K562 (cell line): ENCODE results near the gene TBC1D7. TPM values are rescaled to one million over a fixed set of nuclear protein-coding genes. Genes with fewer than 3 reads are reported as not detected.

Experiments
- ATAC-seq: fragments of 200-7000 bp; cut with Tn5 transposase; 3 replicates; pipeline ENCODE4 v1.9.1; 2020; ENCODE audit warnings: moderate library complexity
- BruUV-seq: library from RNA; stranded (reverse); fragments of 400-500 nt; replicated peaks from 2 replicates; lab custom pipeline; 2021; lab: Mats Ljungman, UMichigan
- CTCF ChIA-PET: fragments of 300-600 bp; formaldehyde crosslinking; extraction: SDS; loops from one replicate; lab custom pipeline; 2021; ENCODE audit warnings: low intra/inter-chr PET ratio; lab: Yijun Ruan, JAX
- POLR2A ChIA-PET: fragments of 300-600, 350-650 bp; sonication (Branson Sonifier 250); formaldehyde crosslinking; extraction: SDS; loops from one replicate; lab custom pipeline; 2021; ENCODE audit warnings: antibody characterized with exemption, inconsistent platforms; lab: Yijun Ruan, JAX
- DNase-seq, 4 experiments: peaks; one replicate each; pipeline versions ENCODE4 v3.0.0 to v3.0.0-alpha.2; 2011 to 2018; ENCODE audit warnings: low spot score in 3 of 4, mixed read lengths in 3 of 4; ENCODE audit errors: extremely low read depth in 1 of 4
- FAIRE-seq: peaks from 2 replicates; lab custom pipeline; 2011; peaks lifted over from hg19 to GRCh38; lab: Jason Lieb, UNC
- H2AFZ ChIP-seq: 2 replicates; pipeline ENCODE4 v1.6.0; 2011; ENCODE audit warnings: low read depth, low read length, control low read depth, inconsistent platforms
- H3K27ac ChIP-seq: fragments of 200-600 bp; 3 replicates; pipeline ENCODE4 v1.8.0; 2011; ENCODE audit warnings: low read depth, mild to moderate bottlenecking, control low read depth, inconsistent platforms, low read length, moderate library complexity, mixed read lengths; ENCODE audit errors: extremely low read depth
- H3K27me3 ChIP-seq, 2 experiments: fragments of 300-600 bp in 1 of 2; 2 replicates in 1 of 2; 3 replicates in 1 of 2; pipeline versions ENCODE4 v1.6.0 to v1.8.0; 2011; ENCODE audit warnings: inconsistent platforms in 2 of 2, low read length in 2 of 2, mild to moderate bottlenecking in 1 of 2, mixed read lengths in 1 of 2, moderate library complexity in 1 of 2; ENCODE audit not compliant: control insufficient read depth in 2 of 2, insufficient read depth in 2 of 2
- H3K36me3 ChIP-seq: fragments of 300-600 bp; 3 replicates; pipeline ENCODE4 v1.8.0; 2011; ENCODE audit warnings: mild to moderate bottlenecking, low read length, inconsistent platforms; ENCODE audit not compliant: control insufficient read depth, insufficient read depth
- H3K4me1 ChIP-seq, 2 experiments: fragments of 200-600 bp in 1 of 2; replicated peaks in 1 of 2; 2 replicates in 1 of 2; 3 replicates in 1 of 2; pipeline versions ENCODE4 v1.5.1 to v1.8.0; 2011; ENCODE audit warnings: inconsistent platforms in 2 of 2, low read length in 2 of 2, mild to moderate bottlenecking in 1 of 2, mixed read lengths in 1 of 2, moderate library complexity in 1 of 2; ENCODE audit not compliant: control insufficient read depth in 2 of 2, insufficient read depth in 2 of 2
- H3K4me2 ChIP-seq: 2 replicates; pipeline ENCODE4 v1.6.1; 2011; ENCODE audit warnings: low read length, control low read depth, inconsistent platforms, mixed read lengths; ENCODE audit not compliant: insufficient read depth
- H3K4me3 ChIP-seq: fragments of 200-600 bp; sonication (generic), shearing (Covaris generic); 2 replicates; pipeline ENCODE4 v1.5.1; 2016; ENCODE audit warnings: control low read depth, inconsistent platforms
- H3K79me2 ChIP-seq: fragments of 200-600 bp; 3 replicates; pipeline ENCODE4 v1.8.0; 2011; ENCODE audit warnings: low read length, inconsistent platforms; ENCODE audit not compliant: control insufficient read depth, insufficient read depth
- H3K9ac ChIP-seq, 2 experiments: 2 replicates each; pipeline versions ENCODE4 v1.6.0 to v1.6.1; 2011; ENCODE audit warnings: low read depth in 2 of 2, low read length in 2 of 2, control low read depth in 1 of 2, inconsistent platforms in 1 of 2, mild to moderate bottlenecking in 1 of 2, mixed read lengths in 1 of 2; ENCODE audit not compliant: insufficient read depth in 1 of 2
- H3K9me1 ChIP-seq: one replicate; pipeline ENCODE4 v1.6.0; 2011; ENCODE audit warnings: inconsistent platforms, mild to moderate bottlenecking, low read length, moderate library complexity; ENCODE audit not compliant: control insufficient read depth, insufficient read depth
- H3K9me3 ChIP-seq: replicated peaks from 2 replicates; pipeline ENCODE4 v1.5.1; 2011; ENCODE audit warnings: low read depth, low read length, inconsistent platforms; ENCODE audit not compliant: control insufficient read depth, insufficient read depth
- H4K20me1 ChIP-seq: replicated peaks from 2 replicates; pipeline ENCODE4 v1.6.1; 2011; ENCODE audit warnings: low read length, inconsistent platforms, mixed read lengths; ENCODE audit not compliant: control insufficient read depth, insufficient read depth
- CBX3 ChIP-seq, 2 experiments: IDR thresholded peaks; 1 replicate in 1 of 2; 2 replicates in 1 of 2; pipeline ENCODE4 v1.6.1; 2012; ENCODE audit warnings: inconsistent platforms in 2 of 2, low read length in 2 of 2, borderline replicate concordance in 1 of 2, control low read depth in 1 of 2
- CTCF ChIP-seq, 3 experiments: IDR thresholded peaks in 2 of 3; conservative IDR thresholded peaks in 1 of 3; 2 replicates each; pipeline ENCODE4 v1.5.1; 2011 to 2012; ENCODE audit warnings: low read length in 3 of 3, mild to moderate bottlenecking in 3 of 3, control low read depth in 2 of 3, improper control_type of control experiment in 1 of 3, inconsistent platforms in 1 of 3, low read depth in 1 of 3, mixed read lengths in 1 of 3, moderate library complexity in 1 of 3; ENCODE audit not compliant: insufficient read depth in 2 of 3
- SAFB ChIP-seq: fragments of 200-400 bp; formaldehyde crosslinking; IDR thresholded peaks from 2 replicates; pipeline ENCODE4 v1.6.1; 2017; ENCODE audit warnings: low read depth, low read length, borderline replicate concordance
- SPI1 ChIP-seq: IDR thresholded peaks from 2 replicates; pipeline ENCODE4 v1.6.1; 2011; ENCODE audit warnings: low read depth, low read length, control low read depth, borderline replicate concordance
- ZBTB33 ChIP-seq: sonication (generic); formaldehyde crosslinking; IDR thresholded peaks from 2 replicates; pipeline ENCODE4 v1.8.1; 2023; ENCODE audit warnings: mild to moderate bottlenecking, missing genetic modification reagents
- ZNF695 ChIP-seq: fragments of 450-650 bp; formaldehyde crosslinking; IDR thresholded peaks from 2 replicates; pipeline ENCODE4 v1.4.0; 2020; ENCODE audit warnings: mild to moderate bottlenecking, moderate library complexity
- WGBS: fragments of 100-300 bp; shearing (Covaris generic); methylation state at CpG from one replicate; pipeline ENCODE4 v1.1.6; 2016; ENCODE audit warnings: low coverage, mixed read lengths; ENCODE audit not compliant: insufficient coverage; ENCODE audit errors: missing lambda C conversion rate; 5-methylcytosine and 5-hydroxymethylcytosine counted together
- in situ Hi-C: fragments of 300-500 bp; cut with MboI; formaldehyde crosslinking; loops from 4 replicates; pipeline ENCODE4 v1.15.0; 2018; ENCODE audit warnings: inconsistent platforms, mixed read lengths
- intact Hi-C: fragments of 100-400 bp; cut with micrococcal nuclease; formaldehyde crosslinking; loops from 2 replicates; pipeline ENCODE4 v1.14.2; 2022
- polyA plus RNA-seq, 8 experiments: library from polyadenylated mRNA; depleted of rRNA in 4 of 8; stranded (reverse) in 5 of 8; unstranded in 3 of 8; fragments of >200 nt; fragmentation: Nextera tagmentation in 2 of 8; fragmentation: Illumina TruSeq in 1 of 8; extraction: Ambion mirVana in 2 of 8; extraction: Trizol in 1 of 8; gene quantifications; 2 replicates each; pipeline versions ENCODE4 v1.2.1 to v1.2.3, GENCODE V29; 2011 to 2014; ENCODE audit warnings: inconsistent platforms in 1 of 8, missing spikeins in 1 of 8
- total RNA-seq, 7 experiments: library from RNA; depleted of rRNA in 6 of 7; stranded (reverse); fragments of >200 nt in 6 of 7; fragmentation: Illumina TruSeq in 2 of 7; extraction: Trizol in 2 of 7; gene quantifications; 2 replicates each; pipeline versions ENCODE4 v1.2.1 to v1.2.3, GENCODE V29; 2011 to 2021; ENCODE audit warnings: low replicate concordance in 1 of 7

The TBC1D7 gene
- total and polyA plus RNA-seq, 9 of the 15 experiments (the other 6 are each of a cell fraction or from before 2014, with no cell fraction given): 49.4 to 107 (median 61.1) TPM

DNA sequence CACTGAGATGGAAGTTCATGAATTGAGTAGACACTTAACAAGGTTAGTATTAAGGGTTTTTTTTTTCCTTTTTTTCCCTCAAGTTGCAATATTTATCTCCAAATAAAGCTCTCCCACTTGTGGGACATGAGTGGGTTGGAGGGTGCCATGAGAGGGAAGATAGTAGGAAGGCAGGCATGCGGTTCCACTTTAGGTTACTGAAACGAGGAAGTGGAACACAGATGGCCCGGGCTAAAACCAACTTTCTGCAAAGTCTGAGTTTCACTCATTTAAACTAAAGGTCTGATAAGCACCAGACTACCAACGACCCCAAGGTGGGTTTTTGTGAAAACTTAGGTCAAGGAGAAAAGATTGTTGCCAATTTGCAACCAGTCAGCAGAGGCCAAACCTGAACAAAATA is 42.2 kb downstream of the TBC1D7 start:
- Histone ChIP-seq H3K27ac (no peak overlapping the region), H3K9ac (no peak overlapping the region), H3K4me2 (no peak overlapping the region), H3K27me3 (no peaks in the 10 kb centered on the region), H3K79me2 (no peaks in the 10 kb centered on the region), H2AFZ (no peak overlapping the region), H4K20me1 (no peaks in the 10 kb centered on the region), H3K4me1 (peaks cover 7 to 17% of the 10 kb centered on the region in 2 experiments; a peak in 4 of 5 replicates), H3K36me3 (peaks cover 71% of the 10 kb centered on the region), H3K9me3 (peaks cover 11% of the 10 kb centered on the region), H3K4me3 (no peak overlapping the region), H3K9me1 (peaks cover 3% of the 10 kb centered on the region)
- ATAC-seq (no peak), DNase-seq (no peak), FAIRE-seq (no peak)
- intact Hi-C loops: loop anchor here (5.0 kb wide), 1 partner anchor 74 kb away; no protein-coding TSS in a partner anchor
- BruUV-seq: no TSS peak
- in situ Hi-C loops: no loop called here
- WGBS: 65% methylated on average over 4 of the region's 4 CpGs
- ChIA-PET POLR2A (interaction anchor here (0.7 to 1.4 kb wide), 3 partner anchors 9 to 38 kb away, joined by 3 to 4 read pairs (median 3); no protein-coding TSS in a partner anchor), CTCF (no interaction called here)
- TF ChIP-seq SAFB: no peak
- no peak for TF ChIP-seq CBX3 (IDR thresholded peaks at IDR 0.05; ENCODE audit: borderline replicate concordance in 1 of 2, low read length in 2 of 2)
- peak; percentile 51; the same call in 1 of the 2 replicates for TF ChIP-seq SPI1

DNA sequence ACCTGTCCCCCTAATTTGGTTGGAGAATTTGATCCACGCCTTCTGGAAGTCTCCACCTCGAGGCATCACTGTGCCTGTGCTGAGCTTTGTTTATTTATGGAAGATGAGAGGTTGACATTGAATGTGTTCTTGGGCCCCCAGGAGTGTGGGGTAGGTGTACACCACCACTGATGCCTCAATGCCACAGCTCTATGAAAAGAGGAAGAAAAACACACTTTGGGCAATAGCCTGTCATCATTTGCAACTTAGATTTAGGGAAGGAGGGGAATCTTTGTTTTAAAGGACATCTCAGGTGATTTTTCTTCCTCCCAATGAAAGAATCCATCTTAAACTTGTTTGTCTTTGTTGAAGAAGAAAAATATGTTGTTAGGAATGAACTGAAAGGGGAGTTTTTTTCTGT is 42.6 kb downstream of the TBC1D7 start:
- in situ Hi-C loops (no loop called here), intact Hi-C loops (loop anchor here (5.0 kb wide), 1 partner anchor 73 kb away; no protein-coding TSS in a partner anchor)
- no peak for ATAC-seq
- H3K36me3 ChIP-seq: peaks cover 75% of the 10 kb centered on the region
- peaks cover 7 to 15% of the 10 kb centered on the region in 2 experiments; a peak in 4 of 5 replicates for H3K4me1 ChIP-seq
- H3K79me2 ChIP-seq: no peaks in the 10 kb centered on the region
- H3K9ac ChIP-seq: no peak overlapping the region
- 87% methylated on average over 2 of the region's 2 CpGs for WGBS
- H4K20me1 ChIP-seq: no peaks in the 10 kb centered on the region
- peaks cover 3% of the 10 kb centered on the region for H3K9me1 ChIP-seq
- no peak overlapping the region for H3K4me3 ChIP-seq
- H2AFZ ChIP-seq: no peak overlapping the region
- ChIA-PET CTCF (no interaction called here), POLR2A (interaction anchor here (0.7 to 1.4 kb wide), 5 partner anchors 9 to 37 kb away, joined by 3 to 4 read pairs (median 3); no protein-coding TSS in a partner anchor)
- no TSS peak for BruUV-seq
- H3K27ac ChIP-seq: no peak overlapping the region
- H3K27me3 ChIP-seq: no peaks in the 10 kb centered on the region
- H3K4me2 ChIP-seq: no peak overlapping the region
- no peak for TF ChIP-seq CTCF (IDR thresholded peaks at IDR 0.05 in 2 of 3, conservative IDR thresholded peaks at IDR 0.05 in 1 of 3; ENCODE audit: insufficient read depth in 2 of 3, low read depth in 1 of 3, low read length in 3 of 3)
- no peak for TF ChIP-seq ZBTB33 (CRISPR knock-in tag)
- no peak for TF ChIP-seq ZNF695
- TF ChIP-seq, all 486 proteins: peak for 0
- peaks cover 11% of the 10 kb centered on the region for H3K9me3 ChIP-seq
- no peak for FAIRE-seq
- no peak for DNase-seq
